Right lobe of liver (tissue), 6 donors: Measurements from ENCODE around the gene NIP7. TPM values are rescaled to one million over a fixed set of nuclear protein-coding genes. Genes with fewer than 3 reads are reported as not detected.

Source experiments
- ATAC-seq, 4 donors: fragments of 200-7000 bp; cut with Tn5 transposase; one replicate each; pipeline ENCODE4 v1.9.1; 2020; ENCODE audit warnings: mild to moderate bottlenecking in 4 of 4, moderate library complexity in 4 of 4
- DNase-seq, 3 donors: peaks; one replicate each; pipeline ENCODE4 v3.0.0-alpha.2; 2020
- H3K27ac ChIP-seq, 3 donors: fragments of 200-600 bp; one replicate each; pipeline ENCODE4 v1.8.0; 2022
- H3K27me3 ChIP-seq, 2 donors: fragments of 200-600 bp; one replicate each; pipeline ENCODE4 v1.8.0; 2022
- H3K36me3 ChIP-seq, 4 donors: fragments of 200-600 bp; sonication (generic) in 1 of 4; one replicate each; pipeline versions ENCODE4 v1.5.1 to v1.8.0; 2017 to 2022; ENCODE audit warnings: control low read depth in 1 of 4
- H3K4me1 ChIP-seq, 4 donors: fragments of 200-600 bp; sonication (generic) in 1 of 4; one replicate each; pipeline versions ENCODE4 v1.5.1 to v1.8.0; 2017 to 2022; ENCODE audit warnings: control low read depth in 1 of 4
- H3K4me3 ChIP-seq, 3 donors: fragments of 200-600 bp; one replicate each; pipeline ENCODE4 v1.8.0; 2022
- H3K9me3 ChIP-seq, 4 donors: fragments of 200-600 bp; sonication (generic) in 1 of 4; one replicate each; pipeline versions ENCODE4 v1.5.1 to v1.8.0; 2017 to 2022; ENCODE audit warnings: control low read depth in 1 of 4
- CTCF ChIP-seq, 4 donors: fragments of 200-600 bp in 3 of 4; fragments of 450-650 bp in 1 of 4; IDR thresholded peaks; one replicate each; pipeline versions ENCODE4 v1.5.1 to v1.8.0; 2016 to 2022; ENCODE audit warnings: antibody characterized with exemption in 4 of 4, mild to moderate bottlenecking in 2 of 4
- POLR2A ChIP-seq: fragments of 450-650 bp; IDR thresholded peaks from one replicate; pipeline ENCODE4 v1.6.1; 2017; ENCODE audit warnings: antibody characterized with exemption, mild to moderate bottlenecking
- WGBS: methylation state at CpG from one replicate; pipeline ENCODE4 v1.1.6; 2018; ENCODE audit warnings: low coverage, low lambda C conversion rate; ENCODE audit not compliant: insufficient coverage; ENCODE audit errors: missing lambda C conversion rate; 5-methylcytosine and 5-hydroxymethylcytosine counted together
- intact Hi-C, 2 donors: fragments of 100-400 bp; cut with DNase I; formaldehyde crosslinking; loops; one replicate each; pipeline versions ENCODE4 v1.11.2 to v1.14.1; 2022
- total RNA-seq, 6 experiments: library from RNA; depleted of rRNA in 2 of 6; stranded (reverse); fragments of >200 nt in 2 of 6; fragmentation: NEBNext Ultra II Directional in 3 of 6; extraction: Animal tissue kit (Norgen Biotek cat#: 25700) in 3 of 6; gene quantifications; one replicate each; pipeline versions ENCODE4 v1.1.0 to v1.2.4, GENCODE V29; 2016 to 2023
- donor health status: DM: no; HTN: yes; CAD: no.
- donor health status: DM: no; HTN: no; CAD: no.
- donor health status: DM: no; HTN: no; CAD: no.
- donor health status: DM: no; HTN: yes; CAD: no.
- donor health status: DM: no; HTN: yes; CAD: no.

Gene NIP7
- total RNA-seq, 6 experiments from 2014 or later = 6.9 to 11.3 (median 9.4) TPM

- Histone ChIP-seq H3K27me3 (no peaks in the 10 kb centered on the region), H3K9me3 (no peaks in the 10 kb centered on the region), H3K4me1 (peaks cover 0 to 66% (median 24%) of the 10 kb centered on the region in 4 donors), H3K27ac (no peak overlapping the region), H3K36me3 (peaks cover 0 to 76% (median 39%) of the 10 kb centered on the region in 4 donors), H3K4me3 (no peak overlapping the region)
- DNase-seq (peak in 1 of 3 donors; percentile 42), ATAC-seq (no peak)
- intact Hi-C loops = no loop called here
- WGBS = 88% methylated on average over 10 of the region's 30 CpGs
- TF ChIP-seq POLR2A (no peak), CTCF (IDR thresholded peaks at IDR 0.05) (no peak)
Measured at GRCh38 chr16:69319826-69320739, 19.5 kb upstream of the NIP7 start.

GRCh38 chr16:69320740-69321073 lies 18.9 kb upstream of the NIP7 start:
- no peak overlapping the region for H3K4me3 ChIP-seq
- peaks cover 0 to 78% (median 39%) of the 10 kb centered on the region in 4 donors for H3K36me3 ChIP-seq
- WGBS = 86% methylated on average over 13 of the region's 13 CpGs
- peak in 1 of 3 donors; percentile 42 for DNase-seq
- no peaks in the 10 kb centered on the region for H3K9me3 ChIP-seq
- no peaks in the 10 kb centered on the region for H3K27me3 ChIP-seq
- intact Hi-C loops = no loop called here
- H3K4me1 ChIP-seq = peaks cover 0 to 66% (median 23%) of the 10 kb centered on the region in 4 donors
- no peak for ATAC-seq
- no peak overlapping the region for H3K27ac ChIP-seq
- TF ChIP-seq POLR2A (no peak), CTCF (IDR thresholded peaks at IDR 0.05) (no peak)

DNA sequence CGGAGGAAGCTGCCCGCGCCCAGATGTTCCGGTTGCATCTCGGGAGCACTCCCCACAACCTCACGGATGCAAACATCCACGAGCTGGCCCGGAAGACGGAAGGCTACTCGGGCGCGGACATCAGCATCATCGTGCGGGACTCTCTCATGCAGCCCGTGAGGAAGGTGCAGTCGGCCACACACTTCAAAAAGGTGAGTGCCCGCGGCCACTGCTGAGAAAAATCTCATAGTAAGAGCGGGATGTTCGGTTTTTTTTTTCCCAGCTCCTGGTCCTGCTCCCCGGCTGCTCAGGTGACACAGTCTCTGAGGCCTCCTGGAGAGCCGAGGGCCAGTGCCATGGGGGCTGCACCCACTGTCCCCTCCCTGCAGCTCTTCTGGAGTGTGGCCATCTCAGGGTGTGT lies 18.5 kb upstream of the NIP7 start:
- H3K27ac ChIP-seq = no peak overlapping the region
- intact Hi-C loops = no loop called here
- no peaks in the 10 kb centered on the region for H3K27me3 ChIP-seq
- ATAC-seq (no peak), DNase-seq (peak in 1 of 3 donors; percentile 39)
- H3K9me3 ChIP-seq = no peaks in the 10 kb centered on the region
- H3K4me1 ChIP-seq = peaks cover 0 to 66% (median 24%) of the 10 kb centered on the region in 4 donors
- peaks cover 0 to 75% (median 38%) of the 10 kb centered on the region in 4 donors for H3K36me3 ChIP-seq
- TF ChIP-seq CTCF (IDR thresholded peaks at IDR 0.05) (no peak), POLR2A (no peak)
- WGBS = 91% methylated on average over 16 of the region's 22 CpGs
- no peak overlapping the region for H3K4me3 ChIP-seq

- no CpG with 5 or more reads among the region's 7 CpGs for WGBS
- DNase-seq (peak in 1 of 3 donors; percentile 35), ATAC-seq (no peak)
- Histone ChIP-seq H3K4me3 (no peak overlapping the region), H3K9me3 (no peaks in the 10 kb centered on the region), H3K27me3 (no peaks in the 10 kb centered on the region), H3K4me1 (peaks cover 3 to 64% (median 24%) of the 10 kb centered on the region in 4 donors), H3K36me3 (peaks cover 0 to 66% (median 34%) of the 10 kb centered on the region in 4 donors), H3K27ac (peak overlapping the region in 1 of 3 donors; percentile 95)
- TF ChIP-seq POLR2A (no peak), CTCF (IDR thresholded peaks at IDR 0.05) (no peak)
- intact Hi-C loops = no loop called here
Measured at GRCh38 chr16:69322343-69322742, 17.2 kb upstream of the NIP7 start.
